A549 treated with Mapracorat at 1 μM for 4 hours (cell line): ENCODE measurements around the gene C3AR1. TPM values are rescaled to one million over a fixed set of nuclear protein-coding genes. Genes with fewer than 3 reads are reported as not detected.

ENCODE experiments used
- total RNA-seq: library from RNA; stranded (reverse); fragments of 200-300 nt; extraction: Qiagen RNA extraction; gene quantifications from 5 replicates; pipeline ENCODE4 v1.2.3, GENCODE V29; 2022

Gene C3AR1
- not detected in 5 replicates for total RNA-seq

DNA sequence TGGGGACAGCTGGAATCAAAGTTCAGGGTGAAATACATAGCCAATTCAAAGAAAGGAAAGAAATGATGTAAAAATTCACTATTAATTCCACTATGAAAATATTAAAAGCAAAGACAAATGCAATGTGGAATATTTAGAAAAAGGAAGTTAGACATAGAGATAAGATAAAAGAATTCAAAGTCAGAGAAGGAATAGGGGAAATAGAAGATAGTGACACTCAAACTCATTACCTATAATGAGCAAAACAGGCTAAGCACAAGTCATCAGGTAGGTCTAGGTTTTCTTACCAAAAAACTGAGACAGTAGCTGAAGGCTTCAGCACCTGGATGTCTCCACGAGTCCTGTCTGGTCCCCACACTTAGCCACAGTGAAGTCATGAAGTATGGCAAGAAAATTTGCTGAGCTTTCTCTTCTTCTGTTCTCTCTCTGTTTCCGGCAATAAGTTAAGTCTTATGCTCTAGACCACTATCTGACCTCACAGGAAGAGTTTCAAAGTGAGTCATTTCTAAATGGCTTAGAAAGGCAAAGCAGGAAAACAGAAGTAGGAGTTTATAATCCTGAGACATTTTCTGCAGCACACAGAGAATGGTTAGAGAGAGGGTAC lies at the start of gene C3AR1:
TSS of gene C3AR1 (minus strand) at position 369 of the 604 bp plus-strand sequence. CDS start 6,174 bp downstream, outside the sequence.

DNA sequence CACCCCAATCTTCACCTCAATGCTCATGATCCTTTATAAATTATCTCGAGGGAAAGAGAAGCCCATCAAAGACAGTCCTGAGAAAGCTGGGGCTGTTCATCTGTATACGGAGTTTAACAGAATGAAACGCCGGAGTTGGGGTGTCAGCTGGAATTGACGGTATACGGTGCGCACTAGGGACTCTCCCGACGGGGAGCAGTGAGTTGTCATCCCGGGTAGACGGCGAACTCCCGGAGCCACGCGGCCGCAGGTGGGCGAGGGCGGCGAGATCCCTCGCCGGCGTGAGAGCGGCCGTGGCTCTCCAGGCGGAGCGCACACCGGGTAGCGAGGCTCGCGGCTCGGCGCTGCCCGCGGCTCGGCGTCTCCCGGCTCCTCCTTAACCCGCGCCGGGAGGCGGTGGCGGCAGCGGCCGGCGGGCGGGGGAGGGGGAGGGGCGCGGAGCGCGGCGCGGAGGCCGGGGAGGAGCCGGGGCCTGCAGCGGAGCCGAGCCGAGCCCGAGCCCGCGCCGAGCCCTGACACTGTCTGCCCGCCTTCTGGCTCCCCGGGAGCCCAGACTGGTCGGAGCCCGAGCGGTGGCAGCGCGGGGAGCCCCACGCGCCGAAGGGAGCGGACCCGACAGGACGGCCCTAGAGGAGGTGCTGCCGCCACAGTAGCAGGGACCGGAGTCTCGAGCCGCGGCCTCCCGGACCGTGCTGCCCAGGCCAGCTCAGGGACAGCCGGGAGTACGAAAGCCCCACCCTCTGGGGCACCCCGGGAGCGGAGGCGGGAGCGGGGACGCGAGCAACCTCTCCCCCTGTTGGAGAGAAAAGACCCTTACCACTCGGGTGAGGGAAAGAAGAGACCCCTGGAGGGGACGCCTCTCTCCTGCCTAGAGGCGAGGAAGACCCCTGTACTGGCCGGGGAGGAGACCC lies 33.7 kb downstream of the C3AR1 start, which contains the start of gene FOXJ2:
TSS of gene FOXJ2 (plus strand) at position 475 of the 911 bp plus-strand sequence. CDS start 7,117 bp downstream, outside the sequence.

Other genes with a start within 250 kb of the C3AR1 start
- gene SLC2A14, start 193.4 kb downstream of the C3AR1 start, total RNA-seq: 0.07 to 0.36 TPM (median 0.14 TPM) in 5 replicates
- gene SLC2A3, start 130.2 kb downstream of the C3AR1 start, total RNA-seq: 3.8 to 4.8 TPM (median 4.5 TPM) in 5 replicates
- 7.2 to 10.0 TPM (median 8.9 TPM) in 5 replicates for gene FOXJ2, start 33.6 kb downstream of the C3AR1 start, total RNA-seq
- 11.6 to 15.6 TPM (median 14.7 TPM) in 5 replicates for gene NECAP1, start 15.9 kb upstream of the C3AR1 start, total RNA-seq
- gene CLEC4A, start 57.3 kb upstream of the C3AR1 start, total RNA-seq: 0.31 to 0.44 TPM in 2 of 5 replicates, not detected in the others
- gene ZNF705A, start 90.7 kb upstream of the C3AR1 start, total RNA-seq: not detected in 5 replicates
- gene FAM90A1, start 161.3 kb upstream of the C3AR1 start, total RNA-seq: 0.12 to 0.15 TPM (median 0.14 TPM) in 5 replicates